ENCODE measurements around the gene ASCL2. TPM values are rescaled to one million over a fixed set of nuclear protein-coding genes. Genes with fewer than 3 reads are reported as not detected.

Gene ASCL2
- total and polyA plus RNA-seq, 7 donors, result 0.03 to 0.08 TPM; not detected in 5

GRCh38 chr11:2308713-2309112, 38.3 kb upstream of the ASCL2 start:
- TF ChIP-seq CTCF (IDR thresholded peaks at IDR 0.05), result no peak
- H3K4me3 ChIP-seq, result no peak overlapping the region
- peaks cover 7% of the 10 kb centered on the region for H3K4me1 ChIP-seq
- intact Hi-C loops (cut with DNase I), result loop anchor here (2.0 to 10.0 kb wide), 5 partner anchors 30 to 586 kb away; partner anchors contain the start of gene CDKN1C (in 1 of the 2)
- DNase-seq (no peak), ATAC-seq (no peak)
- 77 to 93% (median 82%) methylated on average over 7 of the region's 7 CpGs for WGBS, 3 donors
- H3K9me3 ChIP-seq, result no peaks in the 10 kb centered on the region
- H3K36me3 ChIP-seq (ENCODE audit: insufficient read depth in 1 of 2, low read depth in 1 of 2), result no peaks in the 10 kb centered on the region
- no peak overlapping the region for H3K27ac ChIP-seq
- no peaks in the 10 kb centered on the region for H3K27me3 ChIP-seq (ENCODE audit: insufficient read depth in 3 of 3, low read length in 2 of 3)

DNA sequence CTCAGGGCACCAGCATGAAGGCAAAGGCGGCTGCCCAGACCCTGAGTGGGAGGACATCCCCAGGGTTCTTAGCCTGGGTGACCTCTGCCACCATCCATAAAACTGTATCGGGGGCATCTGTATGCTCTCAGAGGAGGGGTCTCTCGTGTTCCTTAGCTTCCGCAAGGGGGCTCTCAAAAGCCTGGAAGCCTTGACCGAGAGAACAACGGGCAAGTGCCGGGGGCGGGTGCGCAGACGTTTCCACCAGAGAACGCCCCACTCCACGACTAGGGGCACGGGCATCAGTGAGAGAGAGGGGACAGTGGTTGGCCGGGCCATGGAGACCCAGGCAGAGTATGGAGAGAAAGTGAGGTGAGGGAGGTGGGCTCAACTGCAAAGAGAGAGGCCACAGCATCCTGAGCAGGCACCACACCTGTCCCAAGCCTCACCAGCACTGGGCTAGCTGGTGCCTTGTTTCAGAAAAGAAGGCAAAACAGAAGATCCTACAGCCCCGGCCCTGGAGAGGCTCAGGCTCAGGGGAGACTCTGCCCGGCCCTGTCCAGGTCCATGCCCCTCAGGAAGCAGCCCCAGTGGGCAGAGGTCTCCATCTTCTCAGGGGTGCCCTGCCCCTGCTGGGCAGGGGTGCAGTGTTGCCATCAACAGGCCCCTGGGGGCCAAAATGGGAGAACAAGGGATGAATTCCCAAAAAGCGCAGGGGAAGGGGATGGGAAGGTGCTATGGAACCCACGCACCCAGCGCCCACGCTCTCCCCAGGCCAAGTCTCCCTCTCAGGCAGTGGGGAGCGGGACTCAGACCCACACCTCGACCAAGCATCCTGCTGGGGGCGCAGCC, 37.3 kb upstream of the ASCL2 start:
- WGBS, 3 donors, result 83 to 89% (median 85%) methylated on average over 23 of the region's 23 CpGs
- H3K4me3 ChIP-seq, result no peak overlapping the region
- no peak for TF ChIP-seq CTCF (IDR thresholded peaks at IDR 0.05)
- ATAC-seq, result no peak
- no peaks in the 10 kb centered on the region for H3K36me3 ChIP-seq (ENCODE audit: insufficient read depth in 1 of 2, low read depth in 1 of 2)
- DNase-seq, result no peak
- H3K27ac ChIP-seq, result no peak overlapping the region
- intact Hi-C loops (cut with DNase I), result loop anchor here (2.0 to 10.0 kb wide), 5 partner anchors 31 to 587 kb away; partner anchors contain the start of gene CDKN1C (in 1 of the 2)
- peaks cover 7% of the 10 kb centered on the region for H3K4me1 ChIP-seq
- no peaks in the 10 kb centered on the region for H3K9me3 ChIP-seq
- no peaks in the 10 kb centered on the region for H3K27me3 ChIP-seq (ENCODE audit: insufficient read depth in 3 of 3, low read length in 2 of 3)

- DNase-seq (no peak), ATAC-seq (no peak)
- intact Hi-C loops (cut with DNase I), result loop anchor here (1.0 to 10.0 kb wide), 5 partner anchors 112 to 588 kb away; partner anchors contain the start of gene CDKN1C (in 1 of the 2)
Observed at GRCh38 chr11:2306877-2307500, 36.6 kb upstream of the ASCL2 start.

GRCh38 chr11:2306452-2306823, 36.0 kb upstream of the ASCL2 start:
- H3K9me3 ChIP-seq, result no peaks in the 10 kb centered on the region
- H3K27ac ChIP-seq, result peak overlapping the region; percentile 60
- intact Hi-C loops (cut with DNase I), result loop anchor here (1.0 to 10.0 kb wide), 5 partner anchors 112 to 588 kb away; partner anchors contain the start of gene CDKN1C (in 1 of the 2)
- H3K27me3 ChIP-seq (ENCODE audit: insufficient read depth in 3 of 3, low read length in 2 of 3), result no peaks in the 10 kb centered on the region
- peaks cover 7% of the 10 kb centered on the region for H3K4me1 ChIP-seq
- no peaks in the 10 kb centered on the region for H3K36me3 ChIP-seq (ENCODE audit: insufficient read depth in 1 of 2, low read depth in 1 of 2)
- WGBS, 3 donors, result 27 to 41% (median 29%) methylated on average over 2 to 4 of the region's 4 CpGs
- DNase-seq (peak; percentile 65 to 82), ATAC-seq (peak in 1 of 4 donors; percentile 26)
- H3K4me3 ChIP-seq, result no peak overlapping the region
- TF ChIP-seq CTCF (IDR thresholded peaks at IDR 0.05), result no peak

More at GRCh38 chr11:2306877-2307500, 36.6 kb upstream of the ASCL2 start:
- peaks cover 7% of the 10 kb centered on the region for H3K4me1 ChIP-seq
- peak overlapping the region; percentile 16 for H3K27ac ChIP-seq
- H3K9me3 ChIP-seq, result no peaks in the 10 kb centered on the region
- no peak for TF ChIP-seq CTCF (IDR thresholded peaks at IDR 0.05)
- 44 to 55% (median 52%) methylated on average over 11 to 14 of the region's 14 CpGs for WGBS, 3 donors
- H3K4me3 ChIP-seq, result no peak overlapping the region
- no peaks in the 10 kb centered on the region for H3K36me3 ChIP-seq (ENCODE audit: insufficient read depth in 1 of 2, low read depth in 1 of 2)
- no peaks in the 10 kb centered on the region for H3K27me3 ChIP-seq (ENCODE audit: insufficient read depth in 3 of 3, low read length in 2 of 3)

Measured in psoas muscle (tissue), 8 donors.